Thymus (tissue), 11 donors: Measurements from ENCODE around the gene ANKRD28. TPM values are rescaled to one million over a fixed set of nuclear protein-coding genes. Genes with fewer than 3 reads are reported as not detected.

ENCODE experiments used
- DNase-seq, 9 donors: peaks; one replicate each; pipeline ENCODE4 v3.0.0-alpha.2; 2013; ENCODE audit warnings: low spot score in 9 of 9, low read depth in 6 of 9, missing footprints in 1 of 9
- H3K27ac ChIP-seq, 2 donors: one replicate each; pipeline ENCODE4 v1.5.1; 2013; ENCODE audit warnings: control low read depth in 1 of 2, low read depth in 1 of 2, low read length in 1 of 2, mild to moderate bottlenecking in 1 of 2, moderate library complexity in 1 of 2
- H3K27me3 ChIP-seq, 2 donors: one replicate each; pipeline ENCODE4 v1.5.1; 2013; ENCODE audit warnings: low read length in 1 of 2; ENCODE audit not compliant: control insufficient read depth in 2 of 2, insufficient read depth in 1 of 2
- H3K36me3 ChIP-seq, 2 donors: one replicate each; pipeline ENCODE4 v1.5.1; 2013; ENCODE audit warnings: low read length in 1 of 2, mild to moderate bottlenecking in 1 of 2, moderate library complexity in 1 of 2; ENCODE audit not compliant: control insufficient read depth in 2 of 2, insufficient read depth in 2 of 2
- H3K4me1 ChIP-seq, 2 donors: one replicate each; pipeline ENCODE4 v1.5.1; 2013; ENCODE audit warnings: low read length in 2 of 2; ENCODE audit not compliant: control insufficient read depth in 2 of 2, insufficient read depth in 2 of 2
- H3K4me3 ChIP-seq, 2 donors: one replicate each; pipeline ENCODE4 v1.5.1; 2013; ENCODE audit warnings: low read length in 2 of 2, control low read depth in 1 of 2, mild to moderate bottlenecking in 1 of 2
- H3K9me3 ChIP-seq, 2 donors: one replicate each; pipeline ENCODE4 v1.5.1; 2013; ENCODE audit warnings: low read length in 1 of 2, mild to moderate bottlenecking in 1 of 2; ENCODE audit not compliant: control insufficient read depth in 2 of 2, insufficient read depth in 1 of 2
- WGBS: extraction: QIAGEN DNeasy Blood & Tissue Kit; methylation state at CpG from one replicate; pipeline ENCODE4 v1.1.7; 2013; 5-methylcytosine and 5-hydroxymethylcytosine counted together
- polyA plus RNA-seq: library from polyadenylated mRNA; stranded (reverse); fragments of 200-250 nt; gene quantifications from one replicate; pipeline ENCODE4 v1.2.3, GENCODE V29; 2013
- total RNA-seq: library from RNA; stranded (reverse); fragments of 120-200 nt; gene quantifications from one replicate; pipeline ENCODE4 v1.2.4, GENCODE V29; 2013
- donor health status: healthy.

Gene ANKRD28
- total and polyA plus RNA-seq, 2 donors, result 26.5 to 27.1 TPM

GRCh38 chr3:15726043-15726442, 71.7 kb downstream of the ANKRD28 start:
- H3K36me3 ChIP-seq, result peaks cover 5 to 17% of the 10 kb centered on the region in 2 donors
- no peak overlapping the region for H3K27ac ChIP-seq
- no peaks in the 10 kb centered on the region for H3K4me1 ChIP-seq
- H3K27me3 ChIP-seq, result no peaks in the 10 kb centered on the region
- H3K9me3 ChIP-seq, result no peaks in the 10 kb centered on the region
- no peak for DNase-seq
- no peak overlapping the region for H3K4me3 ChIP-seq
- WGBS, result 87% methylated on average over 2 of the region's 2 CpGs

DNA sequence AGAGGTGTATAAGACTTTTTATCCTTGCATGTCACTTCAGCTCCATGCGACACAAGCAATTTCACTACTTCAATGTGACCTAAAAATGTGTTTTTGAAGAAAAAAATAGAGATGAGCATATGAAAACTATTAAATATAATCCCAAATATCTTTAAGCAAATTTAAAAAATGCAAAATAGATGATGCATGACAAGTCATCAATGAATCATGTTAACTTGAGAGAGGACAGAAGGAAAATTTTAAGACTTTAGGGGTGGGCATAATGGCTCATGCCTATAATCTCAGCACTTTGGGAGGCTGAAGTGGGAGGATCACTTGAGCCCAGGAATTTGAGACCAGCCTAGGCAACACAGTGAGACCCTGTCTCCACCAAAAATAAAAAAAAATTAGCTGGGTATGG, 73.3 kb downstream of the ANKRD28 start:
- H3K27me3 ChIP-seq, result no peaks in the 10 kb centered on the region
- no peaks in the 10 kb centered on the region for H3K4me1 ChIP-seq
- WGBS, result 96% methylated on average over 1 of the region's 1 CpG
- DNase-seq, result no peak
- H3K9me3 ChIP-seq, result no peaks in the 10 kb centered on the region
- no peak overlapping the region for H3K4me3 ChIP-seq
- peaks cover 5 to 24% of the 10 kb centered on the region in 2 donors for H3K36me3 ChIP-seq
- no peak overlapping the region for H3K27ac ChIP-seq

GRCh38 chr3:15723624-15723884, 74.2 kb downstream of the ANKRD28 start:
- H3K36me3 ChIP-seq, result peaks cover 5 to 27% of the 10 kb centered on the region in 2 donors

GRCh38 chr3:15722877-15723623, 74.7 kb downstream of the ANKRD28 start:
- Histone ChIP-seq H3K27ac (no peak overlapping the region), H3K27me3 (no peaks in the 10 kb centered on the region), H3K4me3 (no peak overlapping the region), H3K9me3 (no peaks in the 10 kb centered on the region), H3K36me3 (peaks cover 5 to 27% of the 10 kb centered on the region in 2 donors), H3K4me1 (no peaks in the 10 kb centered on the region)
- WGBS, result 88% methylated on average over 3 of the region's 3 CpGs
- DNase-seq, result no peak

More at GRCh38 chr3:15723624-15723884, 74.2 kb downstream of the ANKRD28 start:
- Histone ChIP-seq H3K4me3 (no peak overlapping the region), H3K4me1 (no peaks in the 10 kb centered on the region), H3K27me3 (no peaks in the 10 kb centered on the region), H3K9me3 (no peaks in the 10 kb centered on the region), H3K27ac (no peak overlapping the region)
- DNase-seq, result no peak

GRCh38 chr3:15716178-15716577, 81.6 kb downstream of the ANKRD28 start:
- H3K36me3 ChIP-seq, result peaks cover 5 to 21% of the 10 kb centered on the region in 2 donors
- H3K4me3 ChIP-seq, result no peak overlapping the region
- no peaks in the 10 kb centered on the region for H3K27me3 ChIP-seq
- no peaks in the 10 kb centered on the region for H3K9me3 ChIP-seq
- DNase-seq, result no peak
- no peaks in the 10 kb centered on the region for H3K4me1 ChIP-seq
- 100% methylated on average over 3 of the region's 3 CpGs for WGBS
- H3K27ac ChIP-seq, result no peak overlapping the region

DNA sequence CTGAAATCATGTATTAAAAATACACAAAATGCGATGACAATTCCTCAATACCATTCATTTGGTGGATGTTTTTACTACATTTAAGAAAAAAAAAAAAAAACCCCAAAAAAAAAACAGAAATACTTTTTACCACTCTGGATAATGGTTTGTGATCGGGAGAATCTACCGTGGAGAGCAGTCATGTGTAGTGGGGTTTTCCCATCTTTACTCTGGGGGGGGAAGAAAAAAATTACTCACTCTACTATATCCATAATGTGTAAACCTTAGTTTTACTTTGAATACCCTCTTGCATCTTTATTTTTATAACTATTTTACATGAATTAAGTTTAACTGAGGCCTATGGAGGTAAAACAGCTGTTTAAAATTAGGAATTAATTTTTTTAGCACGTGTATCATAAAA, 83.3 kb downstream of the ANKRD28 start:
- H3K27me3 ChIP-seq, result no peaks in the 10 kb centered on the region
- no peak overlapping the region for H3K27ac ChIP-seq
- peaks cover 5 to 19% of the 10 kb centered on the region in 2 donors for H3K36me3 ChIP-seq
- H3K9me3 ChIP-seq, result no peaks in the 10 kb centered on the region
- WGBS, result 96% methylated on average over 4 of the region's 4 CpGs
- no peak for DNase-seq
- no peak overlapping the region for H3K4me3 ChIP-seq
- H3K4me1 ChIP-seq, result no peaks in the 10 kb centered on the region

DNA sequence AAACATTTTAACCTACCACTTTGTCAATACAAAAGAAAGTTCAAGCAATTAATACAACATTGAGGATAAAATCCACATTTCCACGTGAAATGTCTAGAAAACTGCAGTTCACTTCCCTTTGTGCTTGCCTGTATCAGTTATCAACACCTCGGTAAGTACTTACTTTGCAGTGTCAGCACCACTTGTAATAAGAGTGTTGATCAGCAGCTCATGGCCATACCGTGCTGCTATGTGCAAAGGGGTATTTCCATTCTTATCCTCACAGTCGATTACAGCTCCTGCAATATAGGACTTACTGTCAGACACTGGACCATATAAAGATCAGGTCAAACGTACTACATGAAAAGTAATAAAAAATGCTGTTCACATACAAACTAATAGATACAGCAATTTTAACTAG, 84.4 kb downstream of the ANKRD28 start:
- H3K9me3 ChIP-seq, result no peaks in the 10 kb centered on the region
- H3K27me3 ChIP-seq, result no peaks in the 10 kb centered on the region
- no peak overlapping the region for H3K4me3 ChIP-seq
- H3K36me3 ChIP-seq, result peaks cover 5 to 19% of the 10 kb centered on the region in 2 donors
- no peak overlapping the region for H3K27ac ChIP-seq
- no peaks in the 10 kb centered on the region for H3K4me1 ChIP-seq
- WGBS, result 95% methylated on average over 5 of the region's 5 CpGs
- DNase-seq, result no peak

DNA sequence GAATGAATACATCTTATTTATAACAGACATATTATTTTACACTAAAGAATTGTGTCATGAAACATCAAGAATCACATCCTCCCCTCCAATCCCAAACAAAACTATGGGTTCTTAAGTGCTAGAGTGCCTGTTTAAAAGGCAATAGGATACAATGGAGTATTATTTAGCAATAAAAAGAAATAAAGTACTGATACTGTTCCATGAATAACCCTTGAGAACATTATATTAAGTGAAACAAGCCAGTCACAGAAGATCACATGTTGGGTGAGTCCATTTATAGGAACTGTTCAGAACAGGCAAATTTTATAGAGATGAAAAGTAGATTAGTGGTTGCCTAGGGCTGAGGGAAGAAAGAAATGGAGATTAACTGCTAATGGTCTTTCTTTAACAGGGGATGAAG, 86.5 kb downstream of the ANKRD28 start:
- no peaks in the 10 kb centered on the region for H3K9me3 ChIP-seq
- no peak overlapping the region for H3K4me3 ChIP-seq
- no peaks in the 10 kb centered on the region for H3K4me1 ChIP-seq
- DNase-seq, result no peak
- peaks cover 5 to 29% of the 10 kb centered on the region in 2 donors for H3K36me3 ChIP-seq
- H3K27me3 ChIP-seq, result no peaks in the 10 kb centered on the region
- no peak overlapping the region for H3K27ac ChIP-seq

GRCh38 chr3:15708882-15709677, 88.7 kb downstream of the ANKRD28 start:
- no peak overlapping the region for H3K4me3 ChIP-seq
- H3K27me3 ChIP-seq, result no peaks in the 10 kb centered on the region
- no peak for DNase-seq
- no peaks in the 10 kb centered on the region for H3K9me3 ChIP-seq
- WGBS, result 83% methylated on average over 1 of the region's 1 CpG
- H3K27ac ChIP-seq, result no peak overlapping the region
- H3K4me1 ChIP-seq, result no peaks in the 10 kb centered on the region
- peaks cover 5 to 29% of the 10 kb centered on the region in 2 donors for H3K36me3 ChIP-seq
